Chondrocyte (in vitro differentiated cells): ENCODE measurements around the gene INTS4. TPM values are rescaled to one million over a fixed set of nuclear protein-coding genes. Genes with fewer than 3 reads are reported as not detected.
A peak's percentile ranks its signal among the peaks of the same experiment; 100 is the strongest.
"Not testable (repeated sequence)": the region's sequence is repeated elsewhere in the genome, so short reads cannot be mapped to it uniquely, and the experiment has no call there.

Experiments used
- DNase-seq: peaks from one replicate; pipeline ENCODE4 v3.0.0; 2021; ENCODE audit warnings: mixed read lengths, low spot score
- H3K27ac Mint-ChIP-seq: one replicate; pipeline ENCODE4 v1.8.0; 2021; ENCODE audit warnings: mild to moderate bottlenecking, moderate library complexity, mixed read lengths; ENCODE audit not compliant: unreplicated experiment
- H3K27me3 Mint-ChIP-seq: 2 replicates; pipeline ENCODE4 v1.8.0; 2021; ENCODE audit warnings: low read depth, mixed read lengths
- H3K36me3 Mint-ChIP-seq: 2 replicates; pipeline ENCODE4 v1.8.0; 2021; ENCODE audit warnings: low read depth, mixed read lengths
- H3K4me1 Mint-ChIP-seq: 2 replicates; pipeline ENCODE4 v1.8.0; 2021; ENCODE audit warnings: low read depth, mild to moderate bottlenecking, mixed read lengths
- H3K4me3 Mint-ChIP-seq: one replicate; pipeline ENCODE4 v1.8.0; 2021; ENCODE audit warnings: mild to moderate bottlenecking, moderate library complexity, mixed read lengths; ENCODE audit not compliant: unreplicated experiment
- H3K9me3 Mint-ChIP-seq: 2 replicates; pipeline ENCODE4 v1.8.0; 2021; ENCODE audit warnings: low read depth, mixed read lengths
- total RNA-seq: library from RNA; stranded (reverse); gene quantifications from 3 replicates; pipeline ENCODE4 v1.2.1, GENCODE V29; 2021
- TF ChIP-seq, protein P1 (sequence below): fragments of 200-600 bp; sonication (generic); IDR thresholded peaks from 2 replicates; pipeline ENCODE4 v1.5.0; 2021; ENCODE audit warnings: antibody characterized with exemption, mild to moderate bottlenecking, moderate library complexity

Gene INTS4
- total RNA-seq, 1 donor from 2014 or later = 26.9 TPM

DNA sequence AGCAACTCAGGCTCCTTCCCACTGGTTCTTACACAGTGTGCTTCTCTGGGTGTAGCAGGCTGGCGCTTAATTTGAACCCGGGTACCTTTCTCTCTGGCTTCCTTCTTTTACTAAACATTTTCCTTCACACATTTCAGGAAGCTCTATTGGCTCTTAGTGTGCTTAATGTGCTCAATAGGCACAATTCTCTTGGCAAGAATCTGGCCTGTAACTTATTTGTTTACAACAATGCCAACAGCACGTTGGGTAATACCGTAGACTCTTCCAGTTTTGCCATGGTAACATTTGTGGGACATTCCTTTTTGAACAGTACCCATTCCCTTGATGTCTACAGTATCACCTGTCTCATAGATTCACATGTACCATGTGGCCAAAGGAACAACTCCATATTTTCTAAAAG is 125.7 kb downstream of the INTS4 start:
- Mint-ChIP-seq H3K27ac (no peak overlapping the region), H3K9me3 (no peaks in the 10 kb centered on the region), H3K27me3 (no peaks in the 10 kb centered on the region), H3K4me1 (peaks cover 24% of the 10 kb centered on the region), H3K4me3 (no peak overlapping the region), H3K36me3 (peaks cover 16% of the 10 kb centered on the region)
- TF ChIP-seq, protein P1, sequence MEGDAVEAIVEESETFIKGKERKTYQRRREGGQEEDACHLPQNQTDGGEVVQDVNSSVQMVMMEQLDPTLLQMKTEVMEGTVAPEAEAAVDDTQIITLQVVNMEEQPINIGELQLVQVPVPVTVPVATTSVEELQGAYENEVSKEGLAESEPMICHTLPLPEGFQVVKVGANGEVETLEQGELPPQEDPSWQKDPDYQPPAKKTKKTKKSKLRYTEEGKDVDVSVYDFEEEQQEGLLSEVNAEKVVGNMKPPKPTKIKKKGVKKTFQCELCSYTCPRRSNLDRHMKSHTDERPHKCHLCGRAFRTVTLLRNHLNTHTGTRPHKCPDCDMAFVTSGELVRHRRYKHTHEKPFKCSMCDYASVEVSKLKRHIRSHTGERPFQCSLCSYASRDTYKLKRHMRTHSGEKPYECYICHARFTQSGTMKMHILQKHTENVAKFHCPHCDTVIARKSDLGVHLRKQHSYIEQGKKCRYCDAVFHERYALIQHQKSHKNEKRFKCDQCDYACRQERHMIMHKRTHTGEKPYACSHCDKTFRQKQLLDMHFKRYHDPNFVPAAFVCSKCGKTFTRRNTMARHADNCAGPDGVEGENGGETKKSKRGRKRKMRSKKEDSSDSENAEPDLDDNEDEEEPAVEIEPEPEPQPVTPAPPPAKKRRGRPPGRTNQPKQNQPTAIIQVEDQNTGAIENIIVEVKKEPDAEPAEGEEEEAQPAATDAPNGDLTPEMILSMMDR = no peak
- no peak for DNase-seq

DNA sequence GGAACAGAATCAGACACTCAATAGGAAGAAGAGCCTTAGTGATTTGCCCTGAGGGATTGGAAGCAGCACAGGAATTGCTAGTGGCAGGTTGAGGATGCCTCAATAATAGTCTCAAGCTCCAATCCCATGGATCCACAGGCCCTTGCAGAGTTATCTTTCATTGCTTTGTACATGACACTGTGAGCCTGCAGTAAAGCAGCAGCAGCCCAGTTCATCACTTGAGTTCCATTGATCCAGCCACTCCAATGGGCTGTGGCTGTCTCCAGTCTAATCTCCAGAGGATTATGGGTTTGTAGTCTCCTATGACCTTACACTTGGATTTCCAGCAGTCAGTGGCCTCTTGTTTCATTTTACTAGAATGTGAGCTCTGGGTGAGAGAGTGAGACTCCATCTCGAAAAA is 128.1 kb downstream of the INTS4 start:
- H3K36me3 Mint-ChIP-seq = peaks cover 13% of the 10 kb centered on the region
- no peaks in the 10 kb centered on the region for H3K27me3 Mint-ChIP-seq
- H3K4me1 Mint-ChIP-seq = peaks cover 24% of the 10 kb centered on the region
- no peak for DNase-seq
- TF ChIP-seq, protein P1 = no peak
- peak overlapping the region; percentile 77 for H3K27ac Mint-ChIP-seq
- no peak overlapping the region for H3K4me3 Mint-ChIP-seq
- no peaks in the 10 kb centered on the region for H3K9me3 Mint-ChIP-seq

DNA sequence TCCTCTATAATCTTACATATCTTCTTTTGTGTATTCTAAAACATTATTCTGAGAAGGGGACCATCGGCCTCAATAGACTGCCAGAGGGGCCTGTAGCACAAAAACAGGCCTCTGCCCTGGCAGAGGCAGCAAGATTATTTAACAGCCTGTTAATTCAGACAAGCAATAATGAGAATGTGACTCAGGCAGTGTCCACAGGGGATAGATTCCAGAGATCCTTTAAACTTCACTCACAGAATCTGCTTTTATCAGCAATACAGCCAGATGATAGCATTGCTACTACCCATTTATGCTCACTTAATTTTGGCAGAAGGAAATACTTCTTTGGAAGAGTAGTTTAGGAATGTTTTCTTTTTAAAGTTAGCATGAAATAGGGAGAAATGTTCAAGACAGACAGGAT is 128.7 kb downstream of the INTS4 start:
- no peak for DNase-seq
- H3K27ac Mint-ChIP-seq = peak overlapping the region; percentile 77
- peaks cover 13% of the 10 kb centered on the region for H3K36me3 Mint-ChIP-seq
- no peak overlapping the region for H3K4me3 Mint-ChIP-seq
- TF ChIP-seq, protein P1 = no peak
- no peaks in the 10 kb centered on the region for H3K27me3 Mint-ChIP-seq
- no peaks in the 10 kb centered on the region for H3K9me3 Mint-ChIP-seq
- H3K4me1 Mint-ChIP-seq = peaks cover 24% of the 10 kb centered on the region

DNA sequence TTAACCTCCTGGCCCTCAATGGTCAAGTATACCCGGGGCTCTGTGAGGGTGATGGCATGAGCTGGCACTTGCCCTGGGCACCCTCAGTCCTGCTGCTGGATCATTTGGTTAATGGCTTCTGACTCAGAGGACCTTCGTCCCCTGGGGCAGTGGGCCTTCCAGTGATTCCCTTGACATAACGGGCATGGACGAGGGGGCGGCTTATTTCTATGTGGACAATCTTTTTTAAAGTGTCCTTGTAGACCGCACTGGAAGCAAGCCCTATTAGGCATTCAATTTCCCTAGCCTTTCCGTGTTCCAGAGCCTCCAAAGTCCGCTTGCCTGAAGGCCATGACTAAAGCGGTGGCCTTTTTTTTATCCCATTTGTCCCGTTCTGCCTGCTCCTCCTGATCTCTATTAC is 133.0 kb downstream of the INTS4 start:
- not testable (repeated sequence) for H3K36me3 Mint-ChIP-seq, H3K27me3 Mint-ChIP-seq, DNase-seq, H3K4me3 Mint-ChIP-seq, H3K9me3 Mint-ChIP-seq, H3K27ac Mint-ChIP-seq
- peaks cover 18% of the 10 kb centered on the region for H3K4me1 Mint-ChIP-seq

DNA sequence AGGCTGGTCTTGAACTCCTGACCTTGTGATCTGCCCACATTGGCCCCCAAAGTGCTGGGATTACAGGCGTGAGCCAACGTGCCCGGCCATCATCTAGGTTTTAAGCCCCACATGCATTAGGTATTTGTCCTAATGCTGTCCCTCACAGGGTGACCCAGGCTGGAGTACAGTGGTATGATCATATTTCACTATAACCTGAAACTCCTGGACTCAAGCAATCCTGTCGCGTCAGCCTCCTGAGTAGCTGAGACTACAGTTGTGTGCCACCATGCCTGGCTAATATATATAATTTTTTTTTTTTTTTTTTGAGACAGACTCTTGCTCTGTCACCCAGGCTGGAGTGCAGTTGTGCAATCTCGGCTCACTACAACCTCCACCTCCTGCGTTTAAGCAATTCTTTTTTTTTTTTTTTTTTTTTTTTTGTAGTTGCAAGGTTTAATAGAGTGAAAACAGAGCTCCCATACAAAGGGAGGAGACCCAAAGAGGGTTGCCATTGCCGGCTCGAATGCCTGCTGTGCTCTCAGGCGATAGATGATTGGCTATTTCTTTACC is 136.5 kb downstream of the INTS4 start:
- peaks cover 26% of the 10 kb centered on the region for H3K36me3 Mint-ChIP-seq
- H3K27me3 Mint-ChIP-seq, H3K4me1 Mint-ChIP-seq, DNase-seq, H3K9me3 Mint-ChIP-seq, H3K27ac Mint-ChIP-seq, H3K4me3 Mint-ChIP-seq: not testable (repeated sequence)

DNA sequence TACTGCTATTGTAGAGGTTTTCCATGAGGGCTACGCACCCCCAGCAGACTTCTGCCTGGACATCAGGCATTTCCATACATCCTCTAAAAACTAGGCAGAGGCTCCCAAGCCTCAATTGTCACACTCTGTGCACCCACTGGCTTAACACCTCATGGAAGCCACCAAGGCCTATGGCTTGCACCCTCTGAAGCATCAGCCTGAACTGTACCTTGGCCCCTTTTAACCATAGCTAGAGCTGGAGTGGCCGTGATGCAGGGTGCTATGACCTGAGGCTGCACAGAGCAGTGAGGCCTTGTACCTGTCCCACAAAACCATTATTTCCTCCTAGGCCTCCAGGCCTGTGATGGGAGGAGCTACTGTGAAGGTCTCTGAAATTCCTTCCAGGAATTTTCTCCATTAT is 139.6 kb downstream of the INTS4 start:
- Mint-ChIP-seq H3K36me3 (peaks cover 31% of the 10 kb centered on the region), H3K27me3 (no peaks in the 10 kb centered on the region), H3K4me1 (peaks cover 13% of the 10 kb centered on the region), H3K27ac (no peak overlapping the region), H3K9me3 (no peaks in the 10 kb centered on the region), H3K4me3 (no peak overlapping the region)
- TF ChIP-seq, protein P1 = no peak
- no peak for DNase-seq
